GM21390 (cell line): ENCODE data around the gene RIPK1.
A peak's percentile ranks its signal among the peaks of the same experiment; 100 is the strongest.
"Not testable (repeated sequence)": the region's sequence is repeated elsewhere in the genome, so short reads cannot be mapped to it uniquely, and the experiment has no call there.

Experiments
- ATAC-seq: cut with Tn5 transposase; IDR thresholded peaks from one replicate; pipeline ENCODE4 v1.9.1; 2021; ENCODE audit not compliant: unreplicated experiment

Gene RIPK1

GRCh38 chr6:3133515-3133914, 65.2 kb downstream of the RIPK1 start:
- ATAC-seq, result no peak

- no peak for ATAC-seq
Measured at GRCh38 chr6:3135668-3136291, 67.5 kb downstream of the RIPK1 start.

GRCh38 chr6:3136292-3137011, 68.2 kb downstream of the RIPK1 start:
- no peak for ATAC-seq

GRCh38 chr6:3137057-3137777, 68.9 kb downstream of the RIPK1 start:
- ATAC-seq, result no peak

- not testable (repeated sequence) for ATAC-seq
Measured at GRCh38 chr6:3137873-3138272, 69.6 kb downstream of the RIPK1 start.

- no peak for ATAC-seq
Measured at GRCh38 chr6:3138341-3138740, 70.0 kb downstream of the RIPK1 start.

- ATAC-seq, result no peak
Measured at GRCh38 chr6:3139090-3139903, 71.0 kb downstream of the RIPK1 start.

GRCh38 chr6:3140201-3140600, 71.9 kb downstream of the RIPK1 start:
- no peak for ATAC-seq

- ATAC-seq, result no peak
Measured at GRCh38 chr6:3142536-3142935, 74.2 kb downstream of the RIPK1 start.

GRCh38 chr6:3143158-3143557, 74.9 kb downstream of the RIPK1 start:
- ATAC-seq, result no peak

GRCh38 chr6:3144571-3144970, 76.3 kb downstream of the RIPK1 start:
- no peak for ATAC-seq

- ATAC-seq, result no peak
Measured at GRCh38 chr6:3147914-3148757, 79.8 kb downstream of the RIPK1 start.

GRCh38 chr6:3151691-3152090, 83.4 kb downstream of the RIPK1 start:
- no peak for ATAC-seq

- no peak for ATAC-seq
Measured at GRCh38 chr6:3152689-3153088, 84.4 kb downstream of the RIPK1 start.

GRCh38 chr6:3155416-3155815, 87.1 kb downstream of the RIPK1 start:
- not testable (repeated sequence) for ATAC-seq

- not testable (repeated sequence) for ATAC-seq
Measured at GRCh38 chr6:3156184-3157130, 88.2 kb downstream of the RIPK1 start.

GRCh38 chr6:3157131-3157933, 89.0 kb downstream of the RIPK1 start, which contains the start of gene TUBB2A:
Gene TUBB2A (minus strand): TSS chr6:3157544. CDS start chr6:3157463, 81 bp downstream.
- ATAC-seq, result peak; percentile 88
